ENCODE results near the gene SOCS3.

GRCh38 chr17:78399028-78399692 is 39.3 kb upstream of the SOCS3 start:
- TF ChIP-seq YY2 (tag by site-specific recombination; IDR thresholded peaks at IDR 0.05) (no peak), GLI4 (tag by site-specific recombination; IDR thresholded peaks at IDR 0.05) (no peak), CTCF (tag by site-specific recombination; IDR thresholded peaks at IDR 0.05) (no peak), ZNF292 (tag by site-specific recombination; IDR thresholded peaks at IDR 0.05; ENCODE audit: borderline replicate concordance, low read depth) (no peak), ZBTB1 (tag by site-specific recombination; IDR thresholded peaks at IDR 0.05) (no peak)
- TF ChIP-seq, protein P1, sequence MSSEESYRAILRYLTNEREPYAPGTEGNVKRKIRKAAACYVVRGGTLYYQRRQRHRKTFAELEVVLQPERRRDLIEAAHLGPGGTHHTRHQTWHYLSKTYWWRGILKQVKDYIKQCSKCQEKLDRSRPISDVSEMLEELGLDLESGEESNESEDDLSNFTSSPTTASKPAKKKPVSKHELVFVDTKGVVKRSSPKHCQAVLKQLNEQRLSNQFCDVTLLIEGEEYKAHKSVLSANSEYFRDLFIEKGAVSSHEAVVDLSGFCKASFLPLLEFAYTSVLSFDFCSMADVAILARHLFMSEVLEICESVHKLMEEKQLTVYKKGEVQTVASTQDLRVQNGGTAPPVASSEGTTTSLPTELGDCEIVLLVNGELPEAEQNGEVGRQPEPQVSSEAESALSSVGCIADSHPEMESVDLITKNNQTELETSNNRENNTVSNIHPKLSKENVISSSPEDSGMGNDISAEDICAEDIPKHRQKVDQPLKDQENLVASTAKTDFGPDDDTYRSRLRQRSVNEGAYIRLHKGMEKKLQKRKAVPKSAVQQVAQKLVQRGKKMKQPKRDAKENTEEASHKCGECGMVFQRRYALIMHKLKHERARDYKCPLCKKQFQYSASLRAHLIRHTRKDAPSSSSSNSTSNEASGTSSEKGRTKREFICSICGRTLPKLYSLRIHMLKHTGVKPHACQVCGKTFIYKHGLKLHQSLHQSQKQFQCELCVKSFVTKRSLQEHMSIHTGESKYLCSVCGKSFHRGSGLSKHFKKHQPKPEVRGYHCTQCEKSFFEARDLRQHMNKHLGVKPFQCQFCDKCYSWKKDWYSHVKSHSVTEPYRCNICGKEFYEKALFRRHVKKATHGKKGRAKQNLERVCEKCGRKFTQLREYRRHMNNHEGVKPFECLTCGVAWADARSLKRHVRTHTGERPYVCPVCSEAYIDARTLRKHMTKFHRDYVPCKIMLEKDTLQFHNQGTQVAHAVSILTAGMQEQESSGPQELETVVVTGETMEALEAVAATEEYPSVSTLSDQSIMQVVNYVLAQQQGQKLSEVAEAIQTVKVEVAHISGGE (tag by site-specific recombination; conservative IDR thresholded peaks at IDR 0.05; ENCODE audit: low read depth): no peak
